ENCODE measurements around the gene MSI2. TPM values are rescaled to one million over a fixed set of nuclear protein-coding genes. Genes with fewer than 3 reads are reported as not detected.

MSI2 gene
- total and polyA plus RNA-seq, 9 of the 15 experiments (the other 6 are each of a cell fraction or from before 2014, with no cell fraction given), result 4.6 to 61.8 (median 42.4) TPM

DNA sequence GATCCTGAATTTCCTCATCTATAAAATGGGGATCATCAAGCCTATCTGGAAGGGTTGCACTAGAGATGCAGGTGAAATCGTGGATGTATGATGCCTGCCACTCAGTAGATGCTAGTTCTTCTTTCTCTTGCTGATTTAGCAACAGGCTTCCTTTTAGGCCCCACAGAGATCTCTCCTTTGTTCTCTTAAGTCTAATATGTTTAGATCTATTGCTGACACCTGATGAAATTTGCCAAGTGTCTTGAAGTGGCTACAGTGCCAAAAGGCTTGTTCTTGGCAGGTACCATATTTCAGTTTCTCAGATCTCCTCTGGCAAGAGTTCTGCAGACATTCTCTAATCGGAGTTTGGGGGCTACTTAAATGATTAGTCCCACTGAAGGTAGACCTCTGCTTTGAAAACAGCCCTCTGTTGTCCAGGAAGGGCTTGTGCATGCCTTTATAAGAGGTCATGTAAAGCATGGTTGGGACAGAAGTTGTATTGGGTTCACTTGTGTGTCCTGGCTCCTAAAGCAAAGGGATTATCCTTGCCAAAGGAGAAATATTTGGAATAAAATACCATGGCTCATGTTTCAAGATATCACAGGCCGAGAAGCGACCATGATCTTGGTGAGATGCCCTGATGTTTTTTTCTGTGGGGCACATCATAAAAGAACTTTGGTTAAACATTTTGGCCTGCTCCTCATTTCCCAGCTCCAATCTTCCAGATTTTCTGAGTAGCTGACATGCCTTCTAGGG is 234.0 kb downstream of the MSI2 start (continued):
- TF ChIP-seq, protein P1, sequence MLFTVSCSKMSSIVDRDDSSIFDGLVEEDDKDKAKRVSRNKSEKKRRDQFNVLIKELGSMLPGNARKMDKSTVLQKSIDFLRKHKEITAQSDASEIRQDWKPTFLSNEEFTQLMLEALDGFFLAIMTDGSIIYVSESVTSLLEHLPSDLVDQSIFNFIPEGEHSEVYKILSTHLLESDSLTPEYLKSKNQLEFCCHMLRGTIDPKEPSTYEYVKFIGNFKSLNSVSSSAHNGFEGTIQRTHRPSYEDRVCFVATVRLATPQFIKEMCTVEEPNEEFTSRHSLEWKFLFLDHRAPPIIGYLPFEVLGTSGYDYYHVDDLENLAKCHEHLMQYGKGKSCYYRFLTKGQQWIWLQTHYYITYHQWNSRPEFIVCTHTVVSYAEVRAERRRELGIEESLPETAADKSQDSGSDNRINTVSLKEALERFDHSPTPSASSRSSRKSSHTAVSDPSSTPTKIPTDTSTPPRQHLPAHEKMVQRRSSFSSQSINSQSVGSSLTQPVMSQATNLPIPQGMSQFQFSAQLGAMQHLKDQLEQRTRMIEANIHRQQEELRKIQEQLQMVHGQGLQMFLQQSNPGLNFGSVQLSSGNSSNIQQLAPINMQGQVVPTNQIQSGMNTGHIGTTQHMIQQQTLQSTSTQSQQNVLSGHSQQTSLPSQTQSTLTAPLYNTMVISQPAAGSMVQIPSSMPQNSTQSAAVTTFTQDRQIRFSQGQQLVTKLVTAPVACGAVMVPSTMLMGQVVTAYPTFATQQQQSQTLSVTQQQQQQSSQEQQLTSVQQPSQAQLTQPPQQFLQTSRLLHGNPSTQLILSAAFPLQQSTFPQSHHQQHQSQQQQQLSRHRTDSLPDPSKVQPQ (CRISPR knock-in tag; IDR thresholded peaks at IDR 0.05; ENCODE audit: borderline replicate concordance), result no peak
- TF ChIP-seq MCM3 (IDR thresholded peaks at IDR 0.05), result no peak
- TF ChIP-seq RCOR1 (IDR thresholded peaks at IDR 0.05; ENCODE audit: borderline replicate concordance in 1 of 2, low read depth in 2 of 2, low read length in 2 of 2), result no peak
- no peak for TF ChIP-seq KLF6 (CRISPR knock-in tag; IDR thresholded peaks at IDR 0.05; ENCODE audit: borderline replicate concordance)
- no peak for TF ChIP-seq ZNF133 (CRISPR knock-in tag; IDR thresholded peaks at IDR 0.05)
- TF ChIP-seq, protein P2, sequence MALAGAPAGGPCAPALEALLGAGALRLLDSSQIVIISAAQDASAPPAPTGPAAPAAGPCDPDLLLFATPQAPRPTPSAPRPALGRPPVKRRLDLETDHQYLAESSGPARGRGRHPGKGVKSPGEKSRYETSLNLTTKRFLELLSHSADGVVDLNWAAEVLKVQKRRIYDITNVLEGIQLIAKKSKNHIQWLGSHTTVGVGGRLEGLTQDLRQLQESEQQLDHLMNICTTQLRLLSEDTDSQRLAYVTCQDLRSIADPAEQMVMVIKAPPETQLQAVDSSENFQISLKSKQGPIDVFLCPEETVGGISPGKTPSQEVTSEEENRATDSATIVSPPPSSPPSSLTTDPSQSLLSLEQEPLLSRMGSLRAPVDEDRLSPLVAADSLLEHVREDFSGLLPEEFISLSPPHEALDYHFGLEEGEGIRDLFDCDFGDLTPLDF (CRISPR knock-in tag; IDR thresholded peaks at IDR 0.05), result no peak
- no peak for TF ChIP-seq ATF1 (CRISPR knock-in tag; IDR thresholded peaks at IDR 0.05)
- TF ChIP-seq ATF1 (tag; IDR thresholded peaks at IDR 0.05), result no peak
- TF ChIP-seq NCOA6 (IDR thresholded peaks at IDR 0.05), result no peak
- TF ChIP-seq ADNP (tag; IDR thresholded peaks at IDR 0.05), result no peak

Data from K562 (cell line).